ENCODE data around the gene CARD19.

DNA sequence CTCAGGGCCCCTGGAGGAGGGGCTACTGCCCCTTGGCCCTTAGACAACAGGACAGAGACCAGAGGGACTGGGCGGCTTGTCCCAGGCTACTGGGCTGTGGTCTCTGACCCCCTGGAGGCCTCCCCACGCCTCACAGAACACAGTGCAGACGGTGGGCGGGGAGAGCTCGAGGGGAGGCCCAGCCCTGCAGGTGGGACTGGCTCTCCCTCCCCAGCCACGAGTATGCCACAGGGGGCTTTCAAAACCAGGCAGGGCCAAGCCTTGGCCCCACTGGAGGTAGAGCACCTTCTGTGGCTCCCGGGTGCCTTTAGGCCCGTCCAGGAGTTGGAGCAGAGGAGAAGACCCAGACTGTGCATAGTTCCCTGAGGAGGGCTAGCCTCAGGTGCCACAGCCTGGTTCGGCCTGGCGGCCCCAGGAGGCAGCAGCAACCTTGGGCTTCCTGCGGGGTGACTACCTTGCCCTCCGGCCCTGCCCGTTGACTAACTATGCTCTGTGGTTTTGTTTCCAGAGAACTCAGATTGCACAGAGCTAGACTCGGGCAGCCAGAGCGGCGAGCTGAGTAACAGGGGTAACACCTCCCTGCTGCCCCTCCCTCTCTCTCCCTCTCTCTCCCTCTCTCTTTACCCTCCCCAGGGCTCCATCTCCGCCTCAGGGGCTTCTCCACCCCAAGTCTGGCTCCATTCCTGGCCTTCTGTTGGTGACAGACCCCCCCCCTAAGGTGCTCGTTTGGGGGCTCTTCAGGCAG is 15.5 kb downstream of the CARD19 start:
- TF ChIP-seq, protein P1, sequence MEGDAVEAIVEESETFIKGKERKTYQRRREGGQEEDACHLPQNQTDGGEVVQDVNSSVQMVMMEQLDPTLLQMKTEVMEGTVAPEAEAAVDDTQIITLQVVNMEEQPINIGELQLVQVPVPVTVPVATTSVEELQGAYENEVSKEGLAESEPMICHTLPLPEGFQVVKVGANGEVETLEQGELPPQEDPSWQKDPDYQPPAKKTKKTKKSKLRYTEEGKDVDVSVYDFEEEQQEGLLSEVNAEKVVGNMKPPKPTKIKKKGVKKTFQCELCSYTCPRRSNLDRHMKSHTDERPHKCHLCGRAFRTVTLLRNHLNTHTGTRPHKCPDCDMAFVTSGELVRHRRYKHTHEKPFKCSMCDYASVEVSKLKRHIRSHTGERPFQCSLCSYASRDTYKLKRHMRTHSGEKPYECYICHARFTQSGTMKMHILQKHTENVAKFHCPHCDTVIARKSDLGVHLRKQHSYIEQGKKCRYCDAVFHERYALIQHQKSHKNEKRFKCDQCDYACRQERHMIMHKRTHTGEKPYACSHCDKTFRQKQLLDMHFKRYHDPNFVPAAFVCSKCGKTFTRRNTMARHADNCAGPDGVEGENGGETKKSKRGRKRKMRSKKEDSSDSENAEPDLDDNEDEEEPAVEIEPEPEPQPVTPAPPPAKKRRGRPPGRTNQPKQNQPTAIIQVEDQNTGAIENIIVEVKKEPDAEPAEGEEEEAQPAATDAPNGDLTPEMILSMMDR (IDR thresholded peaks at IDR 0.05), result no peak
- no peak for TF ChIP-seq ZFX (IDR thresholded peaks at IDR 0.05; ENCODE audit: borderline replicate concordance)
